Endothelial cell of umbilical vein (primary cell): ENCODE results near the gene LRRC4B. TPM values are rescaled to one million over a fixed set of nuclear protein-coding genes. Genes with fewer than 3 reads are reported as not detected.

Source experiments
- BruUV-seq: library from RNA; stranded (reverse); fragments of 400-500 nt; replicated peaks from 2 replicates; lab custom pipeline; 2021; lab: Mats Ljungman, UMichigan
- CTCF ChIA-PET: fragments of 300-600, 350-600 bp; sonication (Branson Sonifier 250); formaldehyde crosslinking; loops from one replicate; lab custom pipeline; 2021; ENCODE audit warnings: antibody characterized with exemption, inconsistent platforms; lab: Charles Lee
- POLR2A ChIA-PET: fragments of 300-600, 350-600 bp; sonication (Branson Sonifier 250); formaldehyde crosslinking; loops from one replicate; lab custom pipeline; 2021; ENCODE audit warnings: antibody characterized with exemption, inconsistent platforms; lab: Charles Lee
- DNase-seq: peaks from one replicate; pipeline ENCODE4 v3.0.0-alpha.2; 2011; ENCODE audit warnings: low read depth, low spot score
- FAIRE-seq: peaks from 2 replicates; lab custom pipeline; 2011; peaks lifted over from hg19 to GRCh38; lab: Jason Lieb, UNC
- H2AFZ ChIP-seq: 2 replicates; pipeline ENCODE4 v1.6.0; 2012; ENCODE audit warnings: low read depth, low read length, control low read depth, inconsistent platforms
- H3K27ac ChIP-seq: 2 replicates; pipeline ENCODE4 v1.5.1; 2011; ENCODE audit warnings: low read depth, mild to moderate bottlenecking, control low read depth, low read length, moderate library complexity; ENCODE audit not compliant: insufficient read depth
- H3K27me3 ChIP-seq, 2 experiments: 2 replicates each; pipeline versions ENCODE4 v1.6.0 to v1.6.1; 2011; ENCODE audit warnings: low read length in 2 of 2, mixed read lengths in 1 of 2; ENCODE audit not compliant: control insufficient read depth in 2 of 2, insufficient read depth in 2 of 2
- H3K36me3 ChIP-seq, 2 experiments: 2 replicates in 1 of 2; 3 replicates in 1 of 2; pipeline ENCODE4 v1.5.1; 2011; ENCODE audit warnings: low read length in 2 of 2, mild to moderate bottlenecking in 1 of 2, moderate library complexity in 1 of 2; ENCODE audit not compliant: control insufficient read depth in 2 of 2, insufficient read depth in 2 of 2; ENCODE audit errors: extremely low read depth in 1 of 2
- H3K4me1 ChIP-seq: 3 replicates; pipeline ENCODE4 v1.5.1; 2011; ENCODE audit warnings: mild to moderate bottlenecking, low read length; ENCODE audit not compliant: control insufficient read depth, insufficient read depth; ENCODE audit errors: extremely low read depth
- H3K4me2 ChIP-seq: 2 replicates; pipeline ENCODE4 v1.6.1; 2011; ENCODE audit warnings: low read length, control low read depth, mixed read lengths; ENCODE audit not compliant: insufficient read depth
- H3K4me3 ChIP-seq, 3 experiments: fragments of 200-600 bp in 1 of 3; sonication (generic), shearing (Covaris generic) in 1 of 3; replicated peaks in 1 of 3; 2 replicates each; pipeline ENCODE4 v1.5.1; 2011 to 2016; ENCODE audit warnings: control low read depth in 3 of 3, low read length in 3 of 3, mild to moderate bottlenecking in 2 of 3, inconsistent platforms in 1 of 3, low read depth in 1 of 3, moderate library complexity in 1 of 3; ENCODE audit not compliant: insufficient read depth in 1 of 3
- H3K79me2 ChIP-seq: 2 replicates; pipeline ENCODE4 v1.6.0; 2012; ENCODE audit warnings: low read length, inconsistent platforms; ENCODE audit not compliant: control insufficient read depth, insufficient read depth
- H3K9ac ChIP-seq: replicated peaks from 2 replicates; pipeline ENCODE3; 2011; ENCODE audit warnings: low read length, control low read depth; ENCODE audit not compliant: insufficient read depth; ENCODE audit errors: extremely low read depth
- H3K9me1 ChIP-seq: replicated peaks from 3 replicates; pipeline ENCODE4 v1.6.0; 2011; ENCODE audit warnings: mild to moderate bottlenecking, low read length; ENCODE audit not compliant: control insufficient read depth, insufficient read depth; ENCODE audit errors: extremely low read depth
- H3K9me3 ChIP-seq: replicated peaks from 2 replicates; pipeline ENCODE4 v1.5.1; 2012; ENCODE audit warnings: low read length, inconsistent platforms; ENCODE audit not compliant: control insufficient read depth, insufficient read depth
- H4K20me1 ChIP-seq: replicated peaks from 2 replicates; pipeline ENCODE3; 2011; ENCODE audit warnings: mild to moderate bottlenecking, low read length; ENCODE audit not compliant: control insufficient read depth, insufficient read depth; ENCODE audit errors: extremely low read depth
- FOS ChIP-seq: IDR thresholded peaks from 2 replicates; pipeline ENCODE4 v1.6.1; 2011; ENCODE audit warnings: mild to moderate bottlenecking, low read length, moderate library complexity, borderline replicate concordance; ENCODE audit not compliant: insufficient read depth
- GATA2 ChIP-seq: IDR thresholded peaks from 2 replicates; pipeline ENCODE4 v1.7.0; 2011; ENCODE audit warnings: low read depth, mild to moderate bottlenecking, moderate library complexity, mixed read lengths, low read length; ENCODE audit not compliant: insufficient read length, insufficient read depth
- JUN ChIP-seq: IDR thresholded peaks from 2 replicates; pipeline ENCODE4 v1.6.1; 2011; ENCODE audit warnings: borderline replicate concordance, low read depth; ENCODE audit not compliant: insufficient read length, insufficient read depth
- MAX ChIP-seq: IDR thresholded peaks from 2 replicates; pipeline ENCODE4 v1.6.1; 2011; ENCODE audit not compliant: insufficient read depth, insufficient read length
- POLR2A ChIP-seq: IDR thresholded peaks from 2 replicates; pipeline ENCODE4 v1.6.1; 2012; ENCODE audit warnings: low read depth, mild to moderate bottlenecking, control low read depth, low read length
- dilution Hi-C: fragments of 300-500 bp; cut with MboI; formaldehyde crosslinking; loops from one replicate; pipeline ENCODE4 v1.15.0; 2019; ENCODE audit warnings: low sequenced_read_pairs; ENCODE audit not compliant: extremely low pct_ligation_motif_present
- intact Hi-C: fragments of 100-400 bp; cut with micrococcal nuclease; formaldehyde crosslinking; loops from one replicate; pipeline ENCODE4 v1.10.0; 2022
- polyA plus RNA-seq, 4 experiments: library from polyadenylated mRNA; depleted of rRNA in 3 of 4; stranded (reverse) in 3 of 4; unstranded in 1 of 4; fragments of >200 nt; gene quantifications; 2 replicates each; pipeline versions ENCODE4 v1.2.1 to v1.2.3, GENCODE V29; 2011 to 2012; ENCODE audit warnings: missing spikeins in 1 of 4
- total RNA-seq: library from RNA; stranded (reverse); gene quantifications from 2 replicates; pipeline ENCODE4 v1.2.3, GENCODE V29; 2021
- TF ChIP-seq, protein P1 (sequence below), 2 donors: IDR thresholded peaks; 1 replicate in 1 of 2; 2 replicates in 1 of 2; pipeline ENCODE4 v1.5.1; 2011; ENCODE audit warnings: low read length in 2 of 2, mild to moderate bottlenecking in 2 of 2, moderate library complexity in 2 of 2, control low read depth in 1 of 2, inconsistent platforms in 1 of 2, low read depth in 1 of 2; ENCODE audit not compliant: insufficient read depth in 1 of 2; ENCODE audit errors: extremely low read depth in 1 of 2

The LRRC4B gene
- total and polyA plus RNA-seq, 2 donors (not counting 3 experiments of a cell fraction or from before 2014, with no cell fraction given): 0.08 TPM; not detected in 1

- Histone ChIP-seq H3K27me3 (peaks cover 4 to 8% of the 10 kb centered on the region in 2 experiments), H3K27ac (no peak overlapping the region), H2AFZ (no peak overlapping the region), H3K4me1 (peaks cover 3% of the 10 kb centered on the region), H3K9me3 (no peaks in the 10 kb centered on the region), H3K4me2 (no peak overlapping the region), H3K79me2 (no peaks in the 10 kb centered on the region), H4K20me1 (no peaks in the 10 kb centered on the region), H3K9ac (no peak overlapping the region), H3K9me1 (no peaks in the 10 kb centered on the region), H3K36me3 (no peaks in the 10 kb centered on the region), H3K4me3 (no peak overlapping the region)
- intact Hi-C loops (no loop called here), dilution Hi-C loops (no loop called here)
- no TSS peak for BruUV-seq
- POLR2A ChIA-PET: no interaction called here
- FAIRE-seq (no peak), DNase-seq (no peak)
- no peak for TF ChIP-seq GATA2
- no peak for TF ChIP-seq JUN
- TF ChIP-seq, protein P1, sequence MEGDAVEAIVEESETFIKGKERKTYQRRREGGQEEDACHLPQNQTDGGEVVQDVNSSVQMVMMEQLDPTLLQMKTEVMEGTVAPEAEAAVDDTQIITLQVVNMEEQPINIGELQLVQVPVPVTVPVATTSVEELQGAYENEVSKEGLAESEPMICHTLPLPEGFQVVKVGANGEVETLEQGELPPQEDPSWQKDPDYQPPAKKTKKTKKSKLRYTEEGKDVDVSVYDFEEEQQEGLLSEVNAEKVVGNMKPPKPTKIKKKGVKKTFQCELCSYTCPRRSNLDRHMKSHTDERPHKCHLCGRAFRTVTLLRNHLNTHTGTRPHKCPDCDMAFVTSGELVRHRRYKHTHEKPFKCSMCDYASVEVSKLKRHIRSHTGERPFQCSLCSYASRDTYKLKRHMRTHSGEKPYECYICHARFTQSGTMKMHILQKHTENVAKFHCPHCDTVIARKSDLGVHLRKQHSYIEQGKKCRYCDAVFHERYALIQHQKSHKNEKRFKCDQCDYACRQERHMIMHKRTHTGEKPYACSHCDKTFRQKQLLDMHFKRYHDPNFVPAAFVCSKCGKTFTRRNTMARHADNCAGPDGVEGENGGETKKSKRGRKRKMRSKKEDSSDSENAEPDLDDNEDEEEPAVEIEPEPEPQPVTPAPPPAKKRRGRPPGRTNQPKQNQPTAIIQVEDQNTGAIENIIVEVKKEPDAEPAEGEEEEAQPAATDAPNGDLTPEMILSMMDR (IDR thresholded peaks at IDR 0.05; ENCODE audit: extremely low read depth in 1 of 2, insufficient read depth in 1 of 2, low read depth in 1 of 2, low read length in 2 of 2): no peak
- no peak for TF ChIP-seq POLR2A
- CTCF ChIA-PET: interaction anchor here (1.0 to 7.3 kb wide), 5 partner anchors 15 to 229 kb away, joined by 5 to 136 read pairs (median 9); no protein-coding TSS in a partner anchor
These were observed 13.2 kb downstream of the LRRC4B start for GRCh38 chr19:50555033-50555432.

DNA sequence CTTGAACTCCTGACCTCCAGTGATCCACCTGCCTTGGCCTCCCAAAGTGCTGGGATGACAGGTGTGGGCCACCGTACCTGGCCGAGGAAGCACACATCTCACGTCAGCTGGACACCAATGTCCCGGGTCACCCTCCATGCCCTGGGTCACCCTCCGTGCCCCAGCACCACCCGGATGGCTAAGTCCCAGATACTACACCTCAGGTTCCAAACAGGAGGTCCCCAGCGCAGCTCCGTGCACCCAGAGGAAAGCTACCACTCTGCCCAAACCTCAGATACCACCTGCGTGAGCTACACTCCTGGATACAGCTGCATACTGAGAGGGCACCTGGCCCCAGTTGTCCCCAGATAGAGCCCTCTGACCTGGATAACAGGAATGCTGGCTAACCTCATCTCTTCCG, 14.0 kb downstream of the LRRC4B start:
- Histone ChIP-seq H3K4me1 (peaks cover 3% of the 10 kb centered on the region), H3K79me2 (no peaks in the 10 kb centered on the region), H3K36me3 (no peaks in the 10 kb centered on the region), H4K20me1 (no peaks in the 10 kb centered on the region), H3K9ac (no peak overlapping the region), H3K9me3 (no peaks in the 10 kb centered on the region), H3K4me2 (no peak overlapping the region), H3K27ac (no peak overlapping the region), H2AFZ (no peak overlapping the region), H3K9me1 (no peaks in the 10 kb centered on the region), H3K27me3 (peaks cover 4 to 8% of the 10 kb centered on the region in 2 experiments), H3K4me3 (no peak overlapping the region)
- POLR2A ChIA-PET: no interaction called here
- no peak for FAIRE-seq
- CTCF ChIA-PET: interaction anchor here (7.3 kb wide), 1 partner anchor 14 kb away, joined by 136 read pairs; no protein-coding TSS in a partner anchor
- no peak for DNase-seq
- BruUV-seq: no TSS peak
- dilution Hi-C loops (no loop called here), intact Hi-C loops (no loop called here)
- TF ChIP-seq FOS (no peak), MAX (no peak), GATA2 (no peak)
